GM21786 (cell line): ENCODE results near the gene CPEB4.

Source experiments
- ATAC-seq: cut with Tn5 transposase; IDR thresholded peaks from one replicate; pipeline ENCODE4 v1.9.1; 2021; ENCODE audit not compliant: unreplicated experiment

CPEB4 gene

GRCh38 chr5:173884402-173885053 is 3.6 kb upstream of the CPEB4 start:
- ATAC-seq = peak; percentile 30

DNA sequence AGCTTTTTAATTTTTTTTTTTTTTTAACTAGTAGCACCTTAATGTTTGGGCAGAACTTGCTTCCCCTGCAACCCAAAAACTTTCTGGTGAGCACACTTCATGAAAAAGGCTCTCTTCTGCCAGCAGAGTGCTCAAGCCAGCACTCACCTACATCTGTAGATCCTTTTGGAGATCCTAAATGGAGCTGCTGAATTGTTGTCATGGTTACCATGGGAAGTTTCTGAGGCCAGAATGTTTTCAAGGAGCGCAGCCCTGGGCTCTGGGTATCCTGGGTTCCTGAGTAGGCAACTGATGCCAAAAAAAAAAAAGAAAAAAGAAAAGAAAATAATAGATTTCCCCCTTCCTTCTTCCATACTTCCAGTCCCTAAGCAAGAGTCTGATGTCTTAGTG is 3.1 kb upstream of the CPEB4 start:
- ATAC-seq = no peak

DNA sequence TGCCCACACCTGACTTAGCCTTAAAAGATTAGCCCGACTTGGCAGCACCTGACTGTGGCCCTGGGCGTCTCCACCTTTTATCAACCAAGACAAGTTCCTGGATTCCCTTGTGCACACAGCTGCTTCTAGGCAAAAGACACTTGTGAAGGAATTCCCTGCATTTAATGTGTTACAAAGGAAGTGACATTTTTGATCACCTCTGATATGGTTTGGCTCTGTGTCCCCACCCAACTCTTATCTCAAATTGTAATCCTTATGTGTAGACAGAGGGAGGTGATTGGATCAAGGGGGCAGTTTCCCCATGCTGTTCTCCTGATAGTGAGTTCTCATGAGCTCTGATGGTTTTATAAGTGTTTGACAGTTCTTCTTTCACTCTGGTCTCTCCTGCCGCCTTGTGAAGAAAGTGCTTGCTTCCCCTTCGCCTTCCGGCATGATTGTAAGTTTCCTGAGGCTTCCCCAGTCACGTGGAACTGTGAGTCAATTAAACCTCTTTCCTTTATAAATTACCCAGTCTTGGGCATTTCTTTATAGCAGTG is 2.6 kb upstream of the CPEB4 start:
- no peak for ATAC-seq

GRCh38 chr5:173886150-173886549 is 2.0 kb upstream of the CPEB4 start:
- no peak for ATAC-seq

DNA sequence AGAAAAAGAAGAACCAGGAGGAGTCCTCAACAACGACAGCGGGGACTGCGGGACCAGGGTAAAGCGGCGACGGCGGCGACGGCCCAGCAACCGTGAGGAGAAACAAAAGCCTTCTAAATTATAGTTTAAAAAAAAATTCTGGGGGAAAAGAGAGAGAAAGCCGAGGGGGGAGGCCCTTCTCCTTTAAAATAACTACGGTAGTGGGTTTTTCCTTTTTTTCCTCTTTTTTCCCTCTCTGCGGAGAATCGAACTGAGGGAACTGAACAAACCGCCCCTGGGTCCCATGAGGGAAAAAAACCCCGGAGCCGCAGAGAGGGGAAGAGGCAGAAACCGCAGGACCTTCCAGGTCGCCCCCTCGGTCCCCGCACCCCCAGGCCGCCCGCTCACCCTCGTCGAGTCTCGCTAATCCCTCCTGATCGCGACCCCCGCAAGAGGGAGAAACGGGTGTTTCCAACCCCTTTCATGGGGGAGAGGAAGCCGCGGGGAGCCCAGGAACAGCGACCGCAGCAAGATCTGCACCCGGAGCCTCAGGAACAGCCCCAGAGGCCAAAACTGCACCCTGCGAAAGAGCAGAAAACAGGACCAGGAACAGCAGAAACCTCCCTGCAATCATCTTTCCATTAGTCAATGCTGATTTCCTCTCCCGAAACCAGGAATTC is 453 bp downstream of the CPEB4 start:
- no peak for ATAC-seq

GRCh38 chr5:173890195-173890991 is 2.2 kb downstream of the CPEB4 start:
- ATAC-seq = no peak

DNA sequence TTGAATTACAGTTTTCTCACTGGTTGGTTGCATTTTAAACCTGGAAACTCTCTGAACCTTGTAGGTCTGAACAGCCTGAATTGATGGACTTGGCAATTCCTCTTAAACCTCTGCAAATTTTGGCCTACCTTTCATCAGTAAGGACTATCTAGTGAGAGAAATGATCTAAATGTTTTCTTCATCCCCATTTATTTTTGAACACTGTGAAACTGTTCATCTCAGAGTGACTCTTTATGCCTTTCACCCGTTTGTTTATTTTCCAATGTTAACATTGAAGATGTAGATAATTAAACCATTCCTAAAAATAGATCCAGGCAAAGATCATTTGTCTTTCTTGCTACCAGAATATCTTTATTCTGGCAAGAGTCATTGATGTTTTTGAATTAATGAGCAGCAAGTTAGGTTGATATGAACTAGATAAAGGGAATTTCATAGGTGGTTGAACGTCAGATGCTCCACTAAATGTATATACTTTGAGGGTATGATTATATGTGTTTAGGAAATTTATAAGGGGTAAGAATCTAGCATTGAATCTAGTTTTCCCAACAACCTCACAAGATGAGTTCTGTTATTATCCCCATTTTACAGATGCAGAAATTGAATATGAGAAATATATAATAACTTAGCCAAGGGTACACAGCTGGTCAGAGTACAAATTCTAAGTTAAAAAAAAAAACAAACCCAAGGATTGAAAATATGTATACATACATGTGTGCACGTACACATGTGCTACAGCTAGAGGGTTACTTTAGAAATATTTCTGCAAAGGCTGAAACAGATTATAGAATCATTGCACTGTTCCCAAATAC is 3.4 kb downstream of the CPEB4 start:
- ATAC-seq = no peak

DNA sequence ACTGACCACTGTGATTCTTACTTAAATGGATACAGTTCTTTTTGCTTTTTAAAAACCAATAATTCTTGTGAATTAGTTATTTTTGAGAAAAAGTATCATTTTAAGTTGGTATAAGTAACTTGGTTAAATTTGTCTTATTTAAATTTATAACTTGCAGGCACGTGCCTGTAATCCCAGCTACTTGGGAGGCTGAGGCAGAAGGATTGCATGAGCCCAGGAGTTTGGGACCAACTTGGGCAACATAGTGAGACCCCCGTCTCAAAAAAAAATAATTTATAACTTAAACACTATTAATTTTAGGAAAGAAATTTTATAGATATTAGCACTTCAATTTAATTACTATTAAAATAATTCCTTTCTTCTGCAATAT is 5.0 kb downstream of the CPEB4 start:
- no peak for ATAC-seq

DNA sequence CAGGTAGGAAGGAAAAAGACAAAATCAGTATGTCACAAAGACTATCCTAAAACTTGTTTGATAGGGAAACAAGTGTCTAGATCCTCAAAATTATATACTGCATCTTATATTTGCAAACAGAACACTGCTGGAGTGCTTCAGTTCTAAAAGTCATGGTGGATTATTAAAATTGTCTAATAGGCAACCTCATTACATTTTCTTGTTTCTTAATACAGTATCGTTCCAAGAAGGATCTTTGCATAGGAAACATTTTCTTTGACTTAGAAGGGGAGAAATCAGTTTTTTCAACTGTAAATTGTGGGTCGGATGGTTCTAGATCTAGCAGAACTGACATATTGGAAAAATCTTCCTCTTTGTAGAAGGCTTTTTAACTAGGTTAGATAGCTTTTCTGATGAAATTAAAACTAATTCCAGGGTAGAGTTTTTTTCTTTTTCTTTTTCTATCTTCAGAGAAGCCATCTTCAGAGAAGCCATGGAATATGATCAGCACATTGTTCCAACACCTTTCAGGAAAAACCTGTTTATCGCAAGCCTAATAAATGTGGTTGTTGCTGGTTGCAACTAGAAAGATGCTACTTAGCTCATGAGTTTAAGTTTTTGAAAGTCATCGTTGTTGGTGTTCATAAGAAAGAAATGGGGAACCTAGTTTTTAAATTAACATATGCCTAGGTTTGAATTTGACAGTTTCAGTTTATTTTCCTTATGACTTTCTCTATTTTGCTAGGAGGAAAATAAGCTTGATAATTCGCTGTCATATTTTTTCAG is 7.4 kb downstream of the CPEB4 start:
- no peak for ATAC-seq

- ATAC-seq = no peak
These were observed 8.5 kb downstream of the CPEB4 start for GRCh38 chr5:173896631-173897030.

- ATAC-seq = no peak
These were observed 13.6 kb downstream of the CPEB4 start for GRCh38 chr5:173901705-173902104.

DNA sequence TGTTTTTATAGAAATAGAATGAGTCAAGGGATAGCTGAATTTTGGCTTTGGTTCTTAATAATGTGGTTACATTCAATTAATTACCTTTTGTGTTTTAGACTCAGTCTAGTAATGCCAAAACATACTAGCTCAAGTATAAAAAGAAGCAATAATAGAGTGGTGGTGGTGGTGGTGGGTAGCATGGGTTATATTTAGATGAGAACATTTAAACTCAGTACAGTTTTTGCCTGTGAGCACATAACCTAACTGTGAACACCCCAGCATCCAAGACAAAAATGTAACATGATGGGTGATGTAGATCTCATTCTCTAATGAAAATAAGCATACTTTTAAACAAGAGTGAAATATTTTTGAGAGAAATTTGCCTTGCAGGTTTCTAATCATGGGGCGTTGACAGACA is 14.2 kb downstream of the CPEB4 start:
- ATAC-seq = no peak

DNA sequence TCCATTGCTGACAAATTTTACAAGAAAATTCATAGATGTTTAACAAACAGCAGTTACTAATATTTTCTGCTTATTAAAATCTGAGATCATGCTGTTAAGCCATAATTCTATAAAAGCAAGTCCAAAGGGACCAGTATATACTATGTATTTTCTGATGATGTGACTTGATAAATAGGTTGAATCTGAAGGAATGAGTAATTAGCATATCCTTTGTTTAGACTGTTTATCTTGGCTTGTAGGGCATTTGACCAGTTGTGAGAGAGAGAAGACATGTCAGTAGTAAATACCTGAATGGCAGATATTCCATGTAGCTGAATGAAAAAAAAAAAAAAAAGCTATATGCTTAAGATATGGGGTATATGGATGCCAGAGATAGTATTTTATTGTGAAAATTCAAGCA is 14.6 kb downstream of the CPEB4 start:
- no peak for ATAC-seq

GRCh38 chr5:173903396-173904140 is 15.4 kb downstream of the CPEB4 start:
- ATAC-seq = no peak

DNA sequence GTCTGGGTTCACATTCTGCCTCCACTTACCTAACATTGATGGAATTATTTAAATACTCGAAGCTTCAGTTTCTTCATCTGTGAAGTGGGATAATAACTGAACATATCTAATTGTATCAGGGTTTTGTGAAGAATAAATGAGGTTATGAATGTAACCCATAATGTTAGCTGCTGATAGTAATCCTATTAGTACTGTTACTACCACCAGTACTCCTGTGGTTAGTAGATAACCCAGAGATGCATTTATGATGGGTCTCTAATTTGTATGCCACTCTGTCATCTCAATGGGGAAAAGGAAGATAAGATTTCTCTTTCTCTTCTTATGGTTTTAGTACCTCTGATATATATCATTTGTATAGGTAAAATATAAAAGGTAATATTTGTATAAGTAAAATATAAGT is 16.0 kb downstream of the CPEB4 start:
- no peak for ATAC-seq

GRCh38 chr5:173907284-173907683 is 19.1 kb downstream of the CPEB4 start:
- no peak for ATAC-seq

GRCh38 chr5:173907686-173908371 is 19.7 kb downstream of the CPEB4 start:
- no peak for ATAC-seq

- ATAC-seq = no peak
These were observed 21.1 kb downstream of the CPEB4 start for GRCh38 chr5:173909199-173909598.

DNA sequence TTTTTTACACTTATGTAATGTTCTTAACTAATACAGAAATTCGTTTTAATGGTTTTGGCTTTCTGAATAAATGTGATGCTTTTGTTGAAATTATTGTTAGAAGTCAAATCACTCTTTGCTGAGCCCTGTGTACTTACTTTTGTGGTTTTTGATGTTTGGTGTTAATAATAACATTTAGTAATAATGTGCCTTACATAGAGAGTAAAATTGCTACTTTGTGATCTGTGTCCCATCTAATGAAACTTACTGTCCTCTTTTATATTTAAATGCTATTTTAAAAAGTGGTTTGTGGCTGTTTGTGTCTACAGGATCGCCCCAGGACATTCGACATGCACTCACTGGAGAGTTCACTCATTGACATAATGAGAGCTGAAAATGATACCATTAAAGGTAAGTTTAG is 22.1 kb downstream of the CPEB4 start:
- ATAC-seq = no peak
